Amniotic epithelial cell (primary cell): Measurements from ENCODE around the gene PRKN.

Experiments
- DNase-seq: peaks from one replicate; pipeline ENCODE4 v3.0.0-alpha.2; 2010; ENCODE audit warnings: low read depth

Gene PRKN

GRCh38 chr6:162124710-162125435, 602.7 kb downstream of the PRKN start:
- DNase-seq = no peak

- DNase-seq = no peak
These were observed 603.8 kb downstream of the PRKN start for GRCh38 chr6:162123797-162124196.

DNA sequence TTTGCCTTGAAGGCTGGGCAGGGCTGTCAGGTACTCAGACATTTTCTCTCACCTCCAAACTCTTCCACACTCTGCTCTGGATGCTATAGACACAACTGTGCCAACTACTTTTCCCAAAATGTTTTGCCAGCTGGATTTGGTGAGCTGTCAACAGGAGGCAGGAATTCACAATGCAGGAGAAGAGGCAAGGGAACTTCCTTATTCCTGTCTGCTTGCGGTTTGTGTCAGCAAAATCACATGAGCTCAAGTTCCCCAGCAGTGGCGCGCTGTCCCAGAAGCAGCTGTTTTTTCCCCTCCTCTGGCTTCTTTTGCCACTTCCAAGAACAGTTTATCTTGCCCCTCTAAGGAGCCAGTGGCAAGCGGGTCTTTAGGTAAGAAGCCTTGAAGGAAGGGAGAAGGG, 608.2 kb downstream of the PRKN start:
- DNase-seq = no peak

- no peak for DNase-seq
These were observed 608.9 kb downstream of the PRKN start for GRCh38 chr6:162118706-162119105.

- DNase-seq = no peak
These were observed 610.6 kb downstream of the PRKN start for GRCh38 chr6:162116902-162117525.

GRCh38 chr6:162109480-162110050, 618.0 kb downstream of the PRKN start:
- DNase-seq = no peak

- DNase-seq = no peak
These were observed 619.5 kb downstream of the PRKN start for GRCh38 chr6:162108041-162108440.

DNA sequence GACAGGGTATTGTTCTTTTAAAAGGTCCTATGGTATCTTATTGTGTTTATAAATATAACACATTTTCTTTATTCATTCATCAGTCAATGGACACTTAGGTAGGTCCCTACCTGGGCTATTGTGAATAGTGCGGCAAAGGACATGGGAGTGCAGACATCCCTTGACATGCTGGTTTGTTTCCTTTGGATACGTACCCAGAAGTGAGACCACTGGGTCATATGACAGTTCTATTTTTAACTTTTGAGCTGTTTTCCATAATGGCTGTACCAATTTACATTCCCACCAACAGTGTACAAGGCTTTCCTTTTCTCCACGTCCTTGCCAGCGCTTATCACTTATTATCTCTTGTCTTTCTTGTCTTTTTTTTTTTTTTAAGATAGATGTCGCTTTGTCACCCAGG, 627.5 kb downstream of the PRKN start:
- DNase-seq = no peak

GRCh38 chr6:162099685-162100084, 627.9 kb downstream of the PRKN start:
- peak; percentile 37 for DNase-seq

- no peak for DNase-seq
These were observed 634.6 kb downstream of the PRKN start for GRCh38 chr6:162092816-162093502.

DNA sequence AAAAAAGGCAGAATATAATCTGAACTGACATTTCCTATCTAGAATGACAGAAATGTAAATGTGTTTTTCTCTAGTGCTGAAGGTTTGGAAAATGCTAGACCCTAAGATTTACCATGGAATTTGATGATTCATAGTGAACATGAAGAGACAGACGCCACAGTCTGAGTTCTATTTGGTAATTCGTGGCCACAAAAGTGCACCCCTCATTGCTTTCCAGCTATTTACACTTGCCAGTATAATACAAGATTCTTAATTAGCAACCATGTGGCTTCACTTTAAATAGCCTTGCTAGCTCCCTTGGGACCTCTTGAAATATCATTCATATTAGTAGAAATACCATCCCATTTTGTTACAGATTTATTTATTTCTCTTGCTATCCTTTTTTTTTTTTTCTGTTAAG, 636.8 kb downstream of the PRKN start:
- no peak for DNase-seq

DNA sequence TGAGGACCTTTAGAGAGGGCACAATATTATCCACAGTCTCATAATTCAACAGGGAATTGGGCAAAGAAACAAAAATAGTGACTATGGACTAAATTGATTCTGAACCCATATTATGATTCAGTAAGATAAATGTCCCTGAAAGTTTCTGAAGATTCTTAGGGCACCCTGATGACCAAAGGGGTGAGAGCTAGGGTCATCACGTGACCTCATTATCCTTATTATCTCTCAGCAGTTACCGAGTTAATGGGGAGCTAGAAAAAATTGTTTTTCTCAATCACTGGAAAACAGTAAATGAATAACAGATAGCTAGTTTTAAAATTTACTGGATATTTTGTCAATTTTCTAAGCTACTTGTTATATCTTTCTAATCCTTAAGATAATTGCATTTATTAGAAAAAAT, 639.5 kb downstream of the PRKN start:
- DNase-seq = no peak

- no peak for DNase-seq
These were observed 642.0 kb downstream of the PRKN start for GRCh38 chr6:162085561-162085960.

- DNase-seq = no peak
These were observed 645.0 kb downstream of the PRKN start for GRCh38 chr6:162082520-162082919.

GRCh38 chr6:162078667-162079066, 648.9 kb downstream of the PRKN start:
- DNase-seq = no peak

DNA sequence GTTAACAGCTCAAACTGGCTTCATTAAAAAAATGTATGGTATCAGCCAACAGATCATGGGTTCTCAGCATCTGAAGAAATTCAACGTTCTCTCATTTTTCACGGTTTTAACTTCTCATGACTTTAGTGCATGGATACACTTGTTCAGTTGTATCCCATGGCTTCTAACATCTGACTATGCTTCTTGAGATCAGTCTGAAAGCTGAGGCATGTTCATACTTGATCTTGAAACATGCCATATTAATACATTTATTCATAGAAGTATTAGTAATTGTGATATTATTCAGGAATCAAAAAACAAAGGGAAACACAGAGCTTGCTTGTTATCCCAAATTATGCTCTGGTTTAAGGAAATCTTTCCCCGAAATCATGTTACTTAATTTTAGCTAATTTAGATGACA, 649.4 kb downstream of the PRKN start:
- no peak for DNase-seq

DNA sequence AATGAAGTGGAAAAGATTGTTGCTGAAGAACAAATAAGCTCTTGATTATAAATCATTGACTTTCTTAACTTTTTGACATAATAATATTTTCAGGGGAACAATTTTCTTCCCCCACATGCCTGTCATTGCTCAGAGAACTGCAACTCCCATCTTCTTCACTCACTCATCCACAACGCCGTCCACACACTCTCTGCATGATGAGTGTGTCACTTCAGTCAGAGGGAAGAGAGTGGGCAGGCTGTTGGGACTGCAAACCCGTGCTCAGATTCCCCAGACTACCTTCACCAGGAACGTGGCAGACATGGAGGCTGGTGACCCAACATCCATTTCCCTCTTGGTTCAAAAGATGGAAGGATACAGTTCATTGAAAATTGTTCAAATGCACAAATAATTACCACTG, 650.8 kb downstream of the PRKN start:
- DNase-seq = no peak

- DNase-seq = no peak
These were observed 652.8 kb downstream of the PRKN start for GRCh38 chr6:162074641-162075275.

DNA sequence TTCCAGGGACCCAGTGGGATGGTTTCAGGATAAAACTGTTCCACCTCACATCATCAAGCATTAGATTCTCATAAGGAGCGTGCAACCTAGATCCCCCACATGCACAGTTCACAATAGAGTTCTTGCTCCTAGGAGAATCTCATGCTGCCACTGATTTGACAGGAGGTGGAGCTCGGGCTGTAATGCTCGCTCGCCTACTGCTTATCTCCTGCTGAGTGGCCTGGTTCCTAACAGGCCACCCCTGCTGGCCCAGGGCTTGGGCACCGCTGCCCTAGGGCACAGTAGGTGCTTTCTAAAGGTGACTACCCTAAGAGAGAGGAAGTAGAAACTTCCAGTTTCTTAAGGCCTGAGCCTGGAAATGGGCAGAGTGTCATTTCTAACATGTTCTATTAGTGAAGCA, 656.9 kb downstream of the PRKN start:
- DNase-seq = no peak

- no peak for DNase-seq
These were observed 657.6 kb downstream of the PRKN start for GRCh38 chr6:162069995-162070394.

DNA sequence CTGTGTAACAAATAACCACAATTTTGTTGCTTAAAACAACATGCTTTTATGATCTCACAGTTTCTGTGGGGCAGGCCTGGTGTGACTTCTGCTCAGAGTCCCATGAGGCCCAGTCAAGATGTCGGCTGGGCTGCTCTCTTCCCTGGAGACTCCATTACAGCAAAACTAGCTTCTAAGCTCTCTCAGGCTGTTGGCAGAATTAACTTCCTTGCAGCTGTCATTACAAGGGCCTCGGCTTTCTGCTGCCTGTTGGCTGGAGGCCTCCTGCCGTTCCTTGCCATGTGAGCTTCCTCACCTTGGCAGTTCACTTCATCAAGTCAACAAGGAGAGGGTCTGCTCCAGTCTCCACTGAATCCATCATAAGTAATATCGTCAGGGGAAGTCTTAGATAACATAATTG, 659.2 kb downstream of the PRKN start:
- DNase-seq = no peak

- DNase-seq = no peak
These were observed 663.9 kb downstream of the PRKN start for GRCh38 chr6:162063666-162064065.
